Mesothelial cell of epicardium (in vitro differentiated cells): ENCODE measurements around the gene CELF2. TPM values are rescaled to one million over a fixed set of nuclear protein-coding genes. Genes with fewer than 3 reads are reported as not detected.

Experiments
- DNase-seq, 2 experiments: peaks; one replicate each; pipeline ENCODE4 v3.0.0; 2021; ENCODE audit warnings: low spot score in 2 of 2; ENCODE audit not compliant: unreplicated experiment in 2 of 2
- H3K27ac Mint-ChIP-seq: 2 replicates; pipeline ENCODE4 v1.8.0; 2021; ENCODE audit warnings: mixed read lengths
- H3K27me3 Mint-ChIP-seq: 2 replicates; pipeline ENCODE4 v1.8.0; 2021; ENCODE audit warnings: low read depth, mixed read lengths
- H3K36me3 Mint-ChIP-seq: 2 replicates; pipeline ENCODE4 v1.8.0; 2021; ENCODE audit warnings: mixed read lengths
- H3K4me1 Mint-ChIP-seq: 2 replicates; pipeline ENCODE4 v1.8.0; 2021; ENCODE audit warnings: mixed read lengths
- H3K4me3 Mint-ChIP-seq: 2 replicates; pipeline ENCODE4 v1.8.0; 2021; ENCODE audit warnings: mild to moderate bottlenecking, moderate library complexity, mixed read lengths
- H3K9me3 Mint-ChIP-seq: 2 replicates; pipeline ENCODE4 v1.8.0; 2021; ENCODE audit warnings: mixed read lengths
- CTCF ChIP-seq: fragments of 200-600 bp; sonication (generic); IDR thresholded peaks from one replicate; pipeline ENCODE4 v1.5.0; 2021; ENCODE audit warnings: antibody characterized with exemption; ENCODE audit not compliant: unreplicated experiment
- total RNA-seq: library from RNA; stranded (reverse); gene quantifications from 3 replicates; pipeline ENCODE4 v1.2.1, GENCODE V29; 2021

CELF2 gene
- total RNA-seq, 1 donor from 2014 or later, result 24.0 TPM

DNA sequence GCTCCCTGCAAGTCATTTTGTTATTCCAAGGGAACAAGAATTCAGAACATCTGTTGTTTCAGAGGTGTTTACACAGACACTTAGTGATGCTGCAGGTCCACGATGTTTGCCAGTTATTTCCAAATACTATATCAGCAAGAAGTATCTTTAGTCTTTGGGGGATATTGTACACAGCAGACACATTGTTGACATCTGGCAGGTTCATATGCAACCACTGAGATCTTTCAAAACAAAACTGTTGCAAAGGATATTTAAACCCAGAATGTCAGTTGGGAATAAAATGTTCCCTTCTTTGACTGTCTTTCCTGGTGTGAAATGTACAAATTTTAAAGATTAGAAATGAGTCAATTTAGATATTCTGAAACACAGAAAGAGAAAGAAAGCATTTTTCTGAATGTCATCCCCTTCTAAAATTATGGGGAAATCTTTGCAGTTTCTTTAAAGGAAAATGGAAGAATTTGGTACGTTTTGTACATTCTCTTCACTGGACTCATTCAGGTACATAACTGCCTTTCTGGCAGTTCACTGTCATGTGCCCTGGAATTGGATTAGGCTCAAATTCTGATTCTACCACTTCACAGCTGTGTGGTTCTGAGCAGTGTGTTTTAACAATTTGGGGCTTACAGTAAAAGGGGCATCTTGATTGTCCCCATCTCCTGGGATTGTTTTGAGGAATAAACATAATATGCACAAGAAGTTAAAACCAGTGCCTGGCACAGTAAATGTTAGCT lies 40.3 kb upstream of the CELF2 start:
- no peak overlapping the region for H3K27ac Mint-ChIP-seq
- H3K9me3 Mint-ChIP-seq, result peaks cover 8% of the 10 kb centered on the region
- no peak for DNase-seq
- peaks cover 62% of the 10 kb centered on the region for H3K27me3 Mint-ChIP-seq
- peaks cover 6% of the 10 kb centered on the region for H3K4me1 Mint-ChIP-seq
- no peak for TF ChIP-seq CTCF
- H3K4me3 Mint-ChIP-seq, result no peak overlapping the region
- H3K36me3 Mint-ChIP-seq, result no peaks in the 10 kb centered on the region

DNA sequence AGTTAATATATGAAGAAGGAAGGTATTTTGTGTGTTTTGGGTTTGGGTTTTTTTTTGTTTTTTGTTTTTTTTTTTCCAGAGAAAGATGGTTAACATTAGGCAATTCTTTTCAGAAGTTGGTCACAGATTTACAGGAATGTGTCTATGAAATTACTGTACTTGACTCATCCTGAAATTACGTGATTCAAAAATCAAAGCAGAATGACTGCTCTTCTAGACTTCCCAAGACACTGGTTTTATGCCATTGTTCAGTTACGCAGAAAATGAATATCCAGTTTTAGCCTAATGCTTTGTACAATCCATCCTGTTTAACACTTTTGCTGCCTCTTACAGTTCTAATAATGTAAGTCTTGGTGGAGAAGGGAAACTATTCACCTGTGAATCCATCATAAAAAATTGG lies 39.7 kb upstream of the CELF2 start:
- H3K4me1 Mint-ChIP-seq, result peaks cover 6% of the 10 kb centered on the region
- no peak for TF ChIP-seq CTCF

DNA sequence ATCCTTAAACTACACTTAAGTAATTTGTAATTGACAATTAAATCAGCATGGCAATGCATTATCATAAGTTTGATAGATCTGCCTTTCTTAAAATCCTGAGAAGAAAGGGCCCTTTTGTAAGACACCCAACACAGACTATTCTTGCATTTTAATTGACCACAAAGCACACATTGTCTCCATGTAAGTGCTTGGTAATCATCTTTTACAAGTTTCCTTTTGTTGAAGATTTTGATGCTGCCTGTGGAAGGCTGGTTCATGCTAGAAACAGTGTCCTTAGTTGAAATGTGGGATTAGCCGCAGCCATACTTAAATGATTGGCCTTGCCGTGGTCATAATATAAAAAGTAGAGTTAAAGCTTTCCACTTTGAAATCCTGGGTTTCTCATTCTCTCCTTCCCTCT lies 32.3 kb upstream of the CELF2 start:
- DNase-seq, result no peak
- Mint-ChIP-seq H3K27me3 (peaks cover 10% of the 10 kb centered on the region), H3K4me1 (no peaks in the 10 kb centered on the region), H3K27ac (no peak overlapping the region), H3K9me3 (peaks cover 4% of the 10 kb centered on the region), H3K36me3 (no peaks in the 10 kb centered on the region), H3K4me3 (no peak overlapping the region)
- no peak for TF ChIP-seq CTCF

More for the DNA sequence above, 39.7 kb upstream of the CELF2 start:
- Mint-ChIP-seq H3K27me3 (peaks cover 57% of the 10 kb centered on the region), H3K36me3 (no peaks in the 10 kb centered on the region), H3K9me3 (peaks cover 8% of the 10 kb centered on the region), H3K27ac (no peak overlapping the region), H3K4me3 (no peak overlapping the region)
- no peak for DNase-seq

- Mint-ChIP-seq H3K27ac (no peak overlapping the region), H3K4me3 (no peak overlapping the region), H3K27me3 (peaks cover 17% of the 10 kb centered on the region), H3K9me3 (peaks cover 4% of the 10 kb centered on the region), H3K36me3 (no peaks in the 10 kb centered on the region), H3K4me1 (no peaks in the 10 kb centered on the region)
- TF ChIP-seq CTCF, result no peak
- no peak for DNase-seq
Measured at GRCh38 chr10:10986606-10987005, 31.1 kb upstream of the CELF2 start.

DNA sequence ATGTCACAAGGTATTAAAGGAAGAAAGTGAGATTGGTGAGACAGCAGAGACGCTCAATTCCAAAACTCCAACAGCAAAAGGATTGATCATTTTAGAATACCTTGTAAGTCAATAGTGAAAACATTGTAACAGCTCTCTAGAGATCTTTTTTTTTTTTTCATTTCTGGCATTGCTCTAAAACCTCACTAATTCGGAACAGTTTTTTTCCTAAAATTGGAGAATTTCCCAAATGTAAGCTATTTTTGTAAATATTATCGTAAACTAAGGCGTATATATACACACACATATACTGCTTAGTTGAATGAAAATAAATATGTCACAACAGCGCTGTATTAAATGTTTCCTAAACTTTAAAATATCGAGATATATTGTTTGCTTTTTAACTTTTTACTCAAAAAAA lies 30.6 kb upstream of the CELF2 start:
- H3K27me3 Mint-ChIP-seq, result peaks cover 20% of the 10 kb centered on the region
- H3K9me3 Mint-ChIP-seq, result peaks cover 4% of the 10 kb centered on the region
- no peaks in the 10 kb centered on the region for H3K36me3 Mint-ChIP-seq
- DNase-seq, result no peak
- no peak overlapping the region for H3K27ac Mint-ChIP-seq
- H3K4me3 Mint-ChIP-seq, result no peak overlapping the region
- no peak for TF ChIP-seq CTCF
- H3K4me1 Mint-ChIP-seq, result no peaks in the 10 kb centered on the region
